ENCODE data around the gene RASSF4.

DNA sequence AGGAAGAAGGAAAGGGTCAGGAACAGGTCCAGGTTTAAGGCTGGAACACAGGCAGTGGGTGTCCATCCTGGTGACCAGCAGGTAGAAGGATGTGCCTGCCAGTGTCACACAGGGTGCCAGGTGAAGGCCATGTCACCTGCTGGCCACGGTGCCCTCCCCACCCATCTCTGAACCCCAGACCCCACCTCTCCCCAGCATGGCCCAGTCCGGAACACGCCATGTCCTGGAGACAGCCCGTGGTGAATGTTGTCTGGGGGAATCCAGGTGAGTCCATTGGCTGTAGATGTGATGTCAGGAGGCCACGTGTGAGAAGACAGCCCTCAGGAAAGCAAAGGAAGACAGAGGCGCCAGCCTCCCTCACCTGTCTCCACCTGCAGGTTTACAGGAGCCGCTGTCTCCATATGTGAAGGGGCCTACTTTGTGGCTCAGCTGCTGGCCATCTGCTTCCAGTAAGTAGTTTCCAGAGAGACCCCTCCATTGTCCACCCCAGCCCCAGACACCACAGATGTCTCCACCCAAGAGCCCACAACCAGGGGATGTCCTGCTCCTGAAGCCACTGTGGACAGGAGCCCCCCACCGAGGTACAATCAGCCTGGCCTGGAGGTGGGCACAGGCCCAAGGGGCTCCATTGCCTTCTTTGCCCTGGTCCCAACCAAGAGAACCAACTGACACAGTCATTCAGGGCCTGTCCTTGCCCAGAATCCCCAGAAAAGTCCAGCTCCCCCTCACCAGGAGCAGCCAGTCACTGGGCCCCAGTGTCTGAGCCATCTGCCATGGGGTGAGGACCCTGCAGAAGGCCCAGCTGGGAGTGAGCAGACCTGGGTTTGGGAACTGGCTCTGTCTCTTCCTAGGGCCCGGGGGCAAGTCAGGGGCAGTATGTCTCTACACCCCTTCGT, 27.7 kb upstream of the RASSF4 start:
- TF ChIP-seq EZH2 (IDR thresholded peaks at IDR 0.05; ENCODE audit: insufficient read depth, poor library complexity, severe bottlenecking), result no peak
- no peak for TF ChIP-seq EZH2phosphoT487 (IDR thresholded peaks at IDR 0.05; ENCODE audit: insufficient read depth, low read depth)
